ENCODE results near the gene FAM131C.
"Not testable (repeated sequence)": the region's sequence is repeated elsewhere in the genome, so short reads cannot be mapped to it uniquely, and the experiment has no call there.

Gene FAM131C

DNA sequence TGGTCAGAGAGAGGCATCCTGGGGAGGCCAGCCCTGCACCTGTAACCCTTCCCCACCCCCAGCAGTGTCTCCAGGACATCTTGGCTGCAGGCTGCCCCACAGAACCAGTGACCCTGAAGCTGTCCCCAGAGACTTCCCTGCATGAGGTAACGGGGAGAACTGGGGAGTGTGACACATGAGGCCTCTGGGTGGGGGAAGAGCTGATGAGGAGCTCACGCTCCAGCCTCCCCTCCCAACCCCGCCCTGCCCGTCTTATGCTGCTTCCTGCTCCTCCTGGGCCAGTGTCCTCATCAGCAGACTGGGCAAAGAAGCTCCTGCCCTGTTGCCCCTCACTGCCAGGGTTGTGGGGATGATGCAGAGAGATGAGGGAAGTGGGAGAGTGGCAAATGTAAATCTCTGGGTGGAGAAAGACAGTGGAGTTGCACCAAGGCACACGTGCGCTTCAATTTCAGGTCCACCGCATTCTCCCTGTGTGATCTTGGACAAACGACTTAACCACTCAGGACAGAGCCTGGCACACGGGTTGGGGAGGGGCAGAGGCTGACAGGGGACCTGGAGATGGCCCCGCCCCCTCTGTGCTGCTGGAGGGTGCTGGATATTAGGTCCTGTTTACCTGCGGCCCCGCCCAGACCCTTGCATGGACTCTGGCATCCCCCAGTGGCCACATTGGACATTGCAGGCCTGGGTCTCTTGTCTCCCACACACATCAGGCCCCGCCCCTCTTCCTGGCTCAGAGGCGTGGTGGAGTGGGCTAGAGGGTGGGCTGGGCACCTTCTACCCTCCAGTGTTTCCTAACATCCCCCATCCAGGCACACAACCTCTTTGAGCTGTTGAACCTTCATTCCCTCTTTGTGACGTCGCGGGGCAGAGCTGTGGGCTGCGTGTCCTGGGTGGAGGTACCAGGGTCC is 17.6 kb downstream of the FAM131C start:
- peaks cover 3% of the 10 kb centered on the region for H3K4me1 ChIP-seq (ENCODE audit: insufficient read depth, insufficient read length)
- no peak overlapping the region for H3K4me3 ChIP-seq (ENCODE audit: insufficient read length, low read depth)
- TF ChIP-seq YY1 (IDR thresholded peaks at IDR 0.05; ENCODE audit: insufficient read depth, insufficient read length) = no peak
- TF ChIP-seq ZNF274 (IDR thresholded peaks at IDR 0.05; ENCODE audit: low read depth, low read length) = no peak
- TF ChIP-seq SUZ12 (IDR thresholded peaks at IDR 0.05; ENCODE audit: extremely low read depth, insufficient read depth, insufficient read length) = no peak
- no peaks in the 10 kb centered on the region for H3K36me3 ChIP-seq (ENCODE audit: insufficient read depth, insufficient read length, low read length)
- H3K9me3 ChIP-seq (ENCODE audit: insufficient read depth, low read length) = no peaks in the 10 kb centered on the region
- H3K27me3 ChIP-seq (ENCODE audit: insufficient read depth, insufficient read length) = no peaks in the 10 kb centered on the region
- H3K9ac ChIP-seq (ENCODE audit: insufficient read length, low read depth) = no peak overlapping the region
- DNase-seq (ENCODE audit: low read depth, low spot score) = peak; percentile 80

DNA sequence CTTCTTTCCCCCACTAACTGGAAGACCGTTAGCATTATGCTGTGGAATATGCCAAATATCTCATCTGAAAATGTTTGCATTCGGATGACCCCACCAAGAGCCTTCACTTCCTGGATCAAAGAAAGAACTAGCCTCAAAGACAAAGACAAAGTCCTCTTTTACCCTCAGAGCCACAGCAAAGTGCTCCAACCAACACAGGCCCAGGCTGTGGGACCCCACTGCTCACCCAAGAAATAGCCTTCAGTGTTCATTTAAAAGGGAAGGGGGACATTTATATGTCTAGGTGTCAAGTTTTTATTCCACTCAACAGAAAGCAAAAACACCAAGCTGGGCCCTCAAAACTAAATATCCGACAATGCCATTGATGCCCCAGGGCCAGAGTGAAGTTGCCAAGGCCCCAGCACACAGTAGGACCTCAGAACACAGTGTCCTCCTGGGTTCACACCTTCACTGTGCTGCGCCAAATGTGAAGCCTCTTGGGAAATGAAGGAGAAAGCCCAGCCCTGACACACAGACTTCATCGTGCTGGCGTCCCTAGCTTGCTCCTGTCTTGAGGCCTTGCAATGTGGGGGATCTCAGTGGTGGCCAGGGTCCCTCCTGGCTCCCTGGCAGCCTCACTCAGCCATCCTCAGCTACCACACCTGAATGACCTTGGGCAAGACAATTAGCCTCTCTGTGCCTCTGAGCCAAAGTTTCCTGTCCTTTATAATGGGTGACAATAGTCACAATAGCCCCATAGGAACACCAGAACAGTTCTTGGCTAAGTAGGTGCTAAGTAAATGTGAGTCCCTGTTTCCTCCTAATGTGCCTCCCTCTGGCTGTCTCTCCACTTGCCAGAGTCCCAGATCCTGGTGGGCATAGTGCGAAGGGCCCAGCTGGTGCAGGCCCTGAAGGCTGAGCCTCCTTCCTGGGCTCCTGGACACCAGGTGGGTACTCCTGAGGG is 18.6 kb downstream of the FAM131C start:
- Histone ChIP-seq H3K36me3 (ENCODE audit: insufficient read depth, insufficient read length, low read length) (no peaks in the 10 kb centered on the region), H3K27me3 (ENCODE audit: insufficient read depth, insufficient read length) (no peaks in the 10 kb centered on the region), H3K9ac (ENCODE audit: insufficient read length, low read depth) (no peak overlapping the region), H3K4me1 (ENCODE audit: insufficient read depth, insufficient read length) (peaks cover 3% of the 10 kb centered on the region), H3K9me3 (ENCODE audit: insufficient read depth, low read length) (no peaks in the 10 kb centered on the region), H3K4me3 (ENCODE audit: insufficient read length, low read depth) (no peak overlapping the region)
- no peak for DNase-seq (ENCODE audit: low read depth, low spot score)
- TF ChIP-seq ZNF274 (IDR thresholded peaks at IDR 0.05; ENCODE audit: low read depth, low read length) (no peak), YY1 (IDR thresholded peaks at IDR 0.05; ENCODE audit: insufficient read depth, insufficient read length) (no peak), SUZ12 (IDR thresholded peaks at IDR 0.05; ENCODE audit: extremely low read depth, insufficient read depth, insufficient read length) (no peak)

DNA sequence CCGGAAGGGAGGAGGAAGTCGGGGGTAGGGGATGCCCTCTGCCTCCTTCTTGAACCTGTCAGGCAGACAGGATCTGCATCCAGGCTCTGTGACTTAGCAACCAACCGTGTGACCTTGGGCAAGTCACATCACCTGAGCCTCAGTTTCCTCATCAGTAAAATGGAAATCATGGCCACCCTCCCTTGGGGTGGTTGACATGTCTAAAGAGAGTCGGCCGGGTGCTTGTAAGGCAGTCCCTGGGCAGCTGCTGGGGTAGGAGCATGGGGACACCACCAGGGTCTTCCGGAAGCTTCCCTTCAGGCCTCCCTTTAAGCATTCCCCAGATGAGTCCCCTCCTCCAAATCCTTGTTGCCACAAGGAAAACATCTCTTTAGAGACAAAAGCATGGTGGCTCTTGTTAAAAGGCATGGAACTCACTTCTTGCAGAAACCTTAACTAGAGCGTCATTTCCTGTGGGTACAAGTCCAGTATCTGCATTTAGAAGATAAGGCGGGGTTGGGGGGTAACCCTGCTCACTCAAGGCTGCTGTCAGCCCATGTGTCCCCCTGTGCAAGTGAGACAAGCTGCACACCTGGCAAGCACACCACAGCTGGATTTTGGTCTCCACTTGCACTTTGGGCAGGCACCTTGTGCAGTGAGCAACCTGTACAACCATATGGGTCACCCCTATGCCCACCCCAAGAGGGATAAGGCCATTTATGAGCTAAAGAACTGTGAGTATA is 19.5 kb downstream of the FAM131C start:
- no peak for TF ChIP-seq YY1 (IDR thresholded peaks at IDR 0.05; ENCODE audit: insufficient read depth, insufficient read length)
- TF ChIP-seq SUZ12 (IDR thresholded peaks at IDR 0.05; ENCODE audit: extremely low read depth, insufficient read depth, insufficient read length) = no peak
- TF ChIP-seq ZNF274 (IDR thresholded peaks at IDR 0.05; ENCODE audit: low read depth, low read length) = no peak
- DNase-seq (ENCODE audit: low read depth, low spot score) = no peak
- Histone ChIP-seq H3K27me3 (ENCODE audit: insufficient read depth, insufficient read length) (no peaks in the 10 kb centered on the region), H3K4me1 (ENCODE audit: insufficient read depth, insufficient read length) (peaks cover 3% of the 10 kb centered on the region), H3K9ac (ENCODE audit: insufficient read length, low read depth) (no peak overlapping the region), H3K9me3 (ENCODE audit: insufficient read depth, low read length) (no peaks in the 10 kb centered on the region), H3K4me3 (ENCODE audit: insufficient read length, low read depth) (no peak overlapping the region), H3K36me3 (ENCODE audit: insufficient read depth, insufficient read length, low read length) (no peaks in the 10 kb centered on the region)

DNA sequence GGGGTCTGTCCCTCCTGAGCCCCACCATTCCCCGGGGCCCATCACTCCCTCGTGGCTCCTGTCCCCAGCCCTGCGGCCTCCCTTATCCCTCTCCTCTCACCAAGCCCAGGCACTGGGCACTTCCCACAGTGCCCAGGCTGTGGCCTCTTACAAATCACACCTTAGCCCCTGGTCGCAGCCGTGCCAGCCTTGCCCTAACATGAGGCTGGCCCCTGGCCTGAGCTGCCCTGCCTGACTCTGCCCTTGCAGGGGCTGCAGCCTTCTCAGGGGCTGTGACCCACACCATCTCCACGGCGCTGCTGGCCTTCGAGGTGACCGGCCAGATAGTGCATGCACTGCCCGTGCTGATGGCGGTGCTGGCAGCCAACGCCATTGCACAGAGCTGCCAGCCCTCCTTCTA is 21.5 kb downstream of the FAM131C start:
- not testable (repeated sequence) for H3K9ac ChIP-seq (ENCODE audit: insufficient read length, low read depth); H3K27me3 ChIP-seq (ENCODE audit: insufficient read depth, insufficient read length); H3K36me3 ChIP-seq (ENCODE audit: insufficient read depth, insufficient read length, low read length); H3K4me1 ChIP-seq (ENCODE audit: insufficient read depth, insufficient read length); H3K4me3 ChIP-seq (ENCODE audit: insufficient read length, low read depth); DNase-seq (ENCODE audit: low read depth, low spot score); H3K9me3 ChIP-seq (ENCODE audit: insufficient read depth, low read length)

DNA sequence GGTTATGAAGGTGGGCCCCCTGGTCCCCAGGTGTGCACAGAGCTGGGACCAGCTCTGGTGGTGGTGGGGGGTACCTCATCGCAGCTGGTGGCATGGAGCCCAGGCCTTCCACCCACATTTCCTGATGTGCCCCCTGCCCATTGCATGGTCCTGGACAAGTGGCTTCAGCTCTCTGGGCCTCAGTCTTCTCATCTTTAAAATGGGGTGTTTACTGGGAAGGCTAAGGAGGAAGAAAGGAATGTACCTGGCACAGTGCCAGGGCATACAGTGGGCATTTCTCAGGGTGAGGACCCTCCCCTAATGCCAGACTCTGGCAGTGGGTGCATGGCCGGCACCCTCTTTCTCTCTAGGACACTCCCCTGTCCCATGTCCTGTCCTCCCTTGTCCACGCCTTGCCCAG is 22.4 kb downstream of the FAM131C start:
- Histone ChIP-seq H3K4me3 (ENCODE audit: insufficient read length, low read depth) (no peak overlapping the region), H3K9ac (ENCODE audit: insufficient read length, low read depth) (no peak overlapping the region), H3K36me3 (ENCODE audit: insufficient read depth, insufficient read length, low read length) (no peaks in the 10 kb centered on the region), H3K27me3 (ENCODE audit: insufficient read depth, insufficient read length) (no peaks in the 10 kb centered on the region), H3K9me3 (ENCODE audit: insufficient read depth, low read length) (no peaks in the 10 kb centered on the region), H3K4me1 (ENCODE audit: insufficient read depth, insufficient read length) (peaks cover 5% of the 10 kb centered on the region)
- no peak for DNase-seq (ENCODE audit: low read depth, low spot score)
- TF ChIP-seq YY1 (IDR thresholded peaks at IDR 0.05; ENCODE audit: insufficient read depth, insufficient read length) = no peak
- no peak for TF ChIP-seq SUZ12 (IDR thresholded peaks at IDR 0.05; ENCODE audit: extremely low read depth, insufficient read depth, insufficient read length)
- TF ChIP-seq ZNF274 (IDR thresholded peaks at IDR 0.05; ENCODE audit: low read depth, low read length) = no peak

- Histone ChIP-seq H3K9ac (ENCODE audit: insufficient read length, low read depth) (no peak overlapping the region), H3K4me1 (ENCODE audit: insufficient read depth, insufficient read length) (peaks cover 2% of the 10 kb centered on the region), H3K4me3 (ENCODE audit: insufficient read length, low read depth) (no peak overlapping the region), H3K36me3 (ENCODE audit: insufficient read depth, insufficient read length, low read length) (no peaks in the 10 kb centered on the region), H3K9me3 (ENCODE audit: insufficient read depth, low read length) (no peaks in the 10 kb centered on the region), H3K27me3 (ENCODE audit: insufficient read depth, insufficient read length) (no peaks in the 10 kb centered on the region)
- DNase-seq (ENCODE audit: low read depth, low spot score) = no peak
- no peak for TF ChIP-seq YY1 (IDR thresholded peaks at IDR 0.05; ENCODE audit: insufficient read depth, insufficient read length)
- no peak for TF ChIP-seq SUZ12 (IDR thresholded peaks at IDR 0.05; ENCODE audit: extremely low read depth, insufficient read depth, insufficient read length)
- no peak for TF ChIP-seq ZNF274 (IDR thresholded peaks at IDR 0.05; ENCODE audit: low read depth, low read length)
Observed at GRCh38 chr1:16050328-16050727, 23.1 kb downstream of the FAM131C start.
